ENCODE results near the gene TTC1.
"Not testable (repeated sequence)": the region's sequence is repeated elsewhere in the genome, so short reads cannot be mapped to it uniquely, and the experiment has no call there.

TTC1 gene

GRCh38 chr5:160001457-160001856 lies 7.5 kb upstream of the TTC1 start:
- Histone ChIP-seq H4K91ac (ENCODE audit: low read depth, low read length) (no peak overlapping the region), H2BK120ac (ENCODE audit: insufficient read depth, low read length, poor library complexity) (no peak overlapping the region), H3K9ac (ENCODE audit: low read length) (no peak overlapping the region), H3K4me2 (ENCODE audit: low read length) (no peak overlapping the region), H3K23ac (ENCODE audit: low read length) (peak overlapping the region; percentile 51), H3K14ac (ENCODE audit: low read length) (no peak overlapping the region), H3K4me1 (ENCODE audit: control insufficient read depth in 1 of 2, insufficient read depth in 2 of 2, low read length in 2 of 2) (no peaks in the 10 kb centered on the region), H3K36me3 (ENCODE audit: control insufficient read depth in 1 of 2, insufficient read depth in 2 of 2, low read length in 2 of 2) (no peaks in the 10 kb centered on the region), H3K9me3 (ENCODE audit: insufficient read depth, low read depth, low read length) (no peaks in the 10 kb centered on the region), H4K12ac (ENCODE audit: low read depth, low read length) (no peak overlapping the region), H3K27ac (ENCODE audit: low read depth, low read length) (no peak overlapping the region), H3K4ac (ENCODE audit: low read depth, low read length) (no peak overlapping the region), H2BK12ac (ENCODE audit: low read length) (no peak overlapping the region), H3K27me3 (ENCODE audit: insufficient read depth, low read length) (no peaks in the 10 kb centered on the region), H3K79me1 (ENCODE audit: low read length) (no peaks in the 10 kb centered on the region), H2AFZ (ENCODE audit: insufficient read depth, low read length, poor library complexity) (no peak overlapping the region), H3K18ac (ENCODE audit: low read length) (no peak overlapping the region), H4K8ac (ENCODE audit: low read depth, low read length) (no peak overlapping the region), H3K4me3 (ENCODE audit: low read depth, low read length) (no peak overlapping the region), H2AK5ac (ENCODE audit: low read length) (no peak overlapping the region), H2BK5ac (ENCODE audit: low read depth, low read length, poor library complexity) (no peak overlapping the region), H3K79me2 (ENCODE audit: control insufficient read depth, insufficient read depth, low read length, poor library complexity) (no peaks in the 10 kb centered on the region)
- WGBS (ENCODE audit: extremely low coverage, insufficient coverage, insufficient read length) = no CpG with 5 or more reads among the region's 3 CpGs
- no peak for DNase-seq

GRCh38 chr5:160007514-160007913 lies 1.4 kb upstream of the TTC1 start:
- no peak overlapping the region for H2AK5ac ChIP-seq (ENCODE audit: low read length)
- no peak overlapping the region for H3K27ac ChIP-seq (ENCODE audit: low read depth, low read length)
- no peak overlapping the region for H4K91ac ChIP-seq (ENCODE audit: low read depth, low read length)
- no peak overlapping the region for H3K4ac ChIP-seq (ENCODE audit: low read depth, low read length)
- no peak overlapping the region for H2BK12ac ChIP-seq (ENCODE audit: low read length)
- H3K27me3 ChIP-seq (ENCODE audit: insufficient read depth, low read length) = no peaks in the 10 kb centered on the region
- peaks cover 3 to 5% of the 10 kb centered on the region in 2 experiments for H3K36me3 ChIP-seq (ENCODE audit: control insufficient read depth in 1 of 2, insufficient read depth in 2 of 2, low read length in 2 of 2)
- no peak overlapping the region for H3K4me2 ChIP-seq (ENCODE audit: low read length)
- peaks cover 3 to 6% of the 10 kb centered on the region in 2 experiments for H3K4me1 ChIP-seq (ENCODE audit: control insufficient read depth in 1 of 2, insufficient read depth in 2 of 2, low read length in 2 of 2)
- no peak overlapping the region for H4K12ac ChIP-seq (ENCODE audit: low read depth, low read length)
- WGBS (ENCODE audit: extremely low coverage, insufficient coverage, insufficient read length) = no CpG with 5 or more reads among the region's 3 CpGs
- no peak overlapping the region for H4K8ac ChIP-seq (ENCODE audit: low read depth, low read length)
- peaks cover 5% of the 10 kb centered on the region for H3K79me2 ChIP-seq (ENCODE audit: control insufficient read depth, insufficient read depth, low read length, poor library complexity)
- no peak overlapping the region for H3K4me3 ChIP-seq (ENCODE audit: low read depth, low read length)
- no peak overlapping the region for H3K23ac ChIP-seq (ENCODE audit: low read length)
- no peak overlapping the region for H2AFZ ChIP-seq (ENCODE audit: insufficient read depth, low read length, poor library complexity)
- H3K9me3 ChIP-seq (ENCODE audit: insufficient read depth, low read depth, low read length) = no peaks in the 10 kb centered on the region
- no peak overlapping the region for H3K14ac ChIP-seq (ENCODE audit: low read length)
- H3K9ac ChIP-seq (ENCODE audit: low read length) = no peak overlapping the region
- no peak for DNase-seq
- no peaks in the 10 kb centered on the region for H3K79me1 ChIP-seq (ENCODE audit: low read length)
- H2BK5ac ChIP-seq (ENCODE audit: low read depth, low read length, poor library complexity) = no peak overlapping the region
- H2BK120ac ChIP-seq (ENCODE audit: insufficient read depth, low read length, poor library complexity) = no peak overlapping the region
- H3K18ac ChIP-seq (ENCODE audit: low read length) = no peak overlapping the region

- not testable (repeated sequence) for H3K79me2 ChIP-seq (ENCODE audit: control insufficient read depth, insufficient read depth, low read length, poor library complexity); H3K9ac ChIP-seq (ENCODE audit: low read length); H2BK5ac ChIP-seq (ENCODE audit: low read depth, low read length, poor library complexity); DNase-seq; H3K14ac ChIP-seq (ENCODE audit: low read length); H3K4me3 ChIP-seq (ENCODE audit: low read depth, low read length); H3K27ac ChIP-seq (ENCODE audit: low read depth, low read length); H3K27me3 ChIP-seq (ENCODE audit: insufficient read depth, low read length); H3K4me1 ChIP-seq (ENCODE audit: control insufficient read depth in 1 of 2, insufficient read depth in 2 of 2, low read length in 2 of 2); H2BK120ac ChIP-seq (ENCODE audit: insufficient read depth, low read length, poor library complexity); H3K23ac ChIP-seq (ENCODE audit: low read length); H3K4me2 ChIP-seq (ENCODE audit: low read length); H3K4ac ChIP-seq (ENCODE audit: low read depth, low read length); H2BK12ac ChIP-seq (ENCODE audit: low read length); H2AK5ac ChIP-seq (ENCODE audit: low read length); H3K79me1 ChIP-seq (ENCODE audit: low read length); H3K9me3 ChIP-seq (ENCODE audit: insufficient read depth, low read depth, low read length); H3K18ac ChIP-seq (ENCODE audit: low read length); H3K36me3 ChIP-seq (ENCODE audit: control insufficient read depth in 1 of 2, insufficient read depth in 2 of 2, low read length in 2 of 2)
- peak overlapping the region; percentile 27 for H4K12ac ChIP-seq (ENCODE audit: low read depth, low read length)
- H4K8ac ChIP-seq (ENCODE audit: low read depth, low read length) = peak overlapping the region; percentile 89
- peak overlapping the region; percentile 64 for H2AFZ ChIP-seq (ENCODE audit: insufficient read depth, low read length, poor library complexity)
- H4K91ac ChIP-seq (ENCODE audit: low read depth, low read length) = peak overlapping the region; percentile 46
- WGBS (ENCODE audit: extremely low coverage, insufficient coverage, insufficient read length) = no CpG with 5 or more reads among the region's 14 CpGs
These were observed 436 bp upstream of the TTC1 start for GRCh38 chr5:160008529-160008876.

- H3K23ac ChIP-seq (ENCODE audit: low read length) = no peak overlapping the region
- H3K27me3 ChIP-seq (ENCODE audit: insufficient read depth, low read length) = no peaks in the 10 kb centered on the region
- H2BK5ac ChIP-seq (ENCODE audit: low read depth, low read length, poor library complexity) = no peak overlapping the region
- WGBS (ENCODE audit: extremely low coverage, insufficient coverage, insufficient read length) = no CpG with 5 or more reads among the region's 11 CpGs
- H3K4me3 ChIP-seq (ENCODE audit: low read depth, low read length) = peak overlapping the region; percentile 84
- H3K36me3 ChIP-seq (ENCODE audit: control insufficient read depth in 1 of 2, insufficient read depth in 2 of 2, low read length in 2 of 2) = peaks cover 4 to 7% of the 10 kb centered on the region in 2 experiments
- no peaks in the 10 kb centered on the region for H3K9me3 ChIP-seq (ENCODE audit: insufficient read depth, low read depth, low read length)
- H2AK5ac ChIP-seq (ENCODE audit: low read length) = no peak overlapping the region
- no peak overlapping the region for H2BK12ac ChIP-seq (ENCODE audit: low read length)
- H4K91ac ChIP-seq (ENCODE audit: low read depth, low read length) = no peak overlapping the region
- H3K79me1 ChIP-seq (ENCODE audit: low read length) = no peaks in the 10 kb centered on the region
- H3K4me1 ChIP-seq (ENCODE audit: control insufficient read depth in 1 of 2, insufficient read depth in 2 of 2, low read length in 2 of 2) = peaks cover 3 to 6% of the 10 kb centered on the region in 2 experiments
- H4K12ac ChIP-seq (ENCODE audit: low read depth, low read length) = no peak overlapping the region
- H3K4ac ChIP-seq (ENCODE audit: low read depth, low read length) = peak overlapping the region; percentile 68
- H3K9ac ChIP-seq (ENCODE audit: low read length) = peak overlapping the region; percentile 43
- H3K14ac ChIP-seq (ENCODE audit: low read length) = no peak overlapping the region
- no peak overlapping the region for H4K8ac ChIP-seq (ENCODE audit: low read depth, low read length)
- no peak overlapping the region for H2BK120ac ChIP-seq (ENCODE audit: insufficient read depth, low read length, poor library complexity)
- H3K79me2 ChIP-seq (ENCODE audit: control insufficient read depth, insufficient read depth, low read length, poor library complexity) = peaks cover 5% of the 10 kb centered on the region
- H3K4me2 ChIP-seq (ENCODE audit: low read length) = peak overlapping the region; percentile 83
- no peak overlapping the region for H3K18ac ChIP-seq (ENCODE audit: low read length)
- no peak overlapping the region for H2AFZ ChIP-seq (ENCODE audit: insufficient read depth, low read length, poor library complexity)
- H3K27ac ChIP-seq (ENCODE audit: low read depth, low read length) = no peak overlapping the region
- peak in 1 of 2 donors; percentile 18 for DNase-seq
These were observed 651 bp downstream of the TTC1 start for GRCh38 chr5:160009591-160009989.
